Upper lobe of right lung (tissue), 1 donor: ENCODE data around the gene ALCAM. TPM values are rescaled to one million over a fixed set of nuclear protein-coding genes. Genes with fewer than 3 reads are reported as not detected.

Experiments used
- ATAC-seq: fragments of 200-7000 bp; cut with Tn5 transposase; one replicate; pipeline ENCODE4 v1.9.1; 2020; ENCODE audit warnings: mild to moderate bottlenecking, moderate library complexity
- DNase-seq: peaks from one replicate; pipeline ENCODE4 v3.0.0-alpha.2; 2020
- H3K27ac ChIP-seq: fragments of 200-600 bp; one replicate; pipeline ENCODE4 v1.8.0; 2022
- H3K27me3 ChIP-seq: fragments of 200-600 bp; one replicate; pipeline ENCODE4 v1.8.0; 2022; ENCODE audit warnings: mild to moderate bottlenecking
- H3K36me3 ChIP-seq: fragments of 200-600 bp; one replicate; pipeline ENCODE4 v1.8.0; 2022
- H3K4me1 ChIP-seq: fragments of 200-600 bp; one replicate; pipeline ENCODE4 v1.8.0; 2022
- H3K4me3 ChIP-seq: fragments of 200-600 bp; one replicate; pipeline ENCODE4 v1.8.0; 2022; ENCODE audit warnings: mild to moderate bottlenecking
- H3K9me3 ChIP-seq: fragments of 200-600 bp; one replicate; pipeline ENCODE4 v1.8.0; 2022
- intact Hi-C: fragments of 100-400 bp; cut with DNase I; formaldehyde crosslinking; loops from one replicate; pipeline ENCODE4 v1.11.0; 2022
- total RNA-seq: library from RNA; stranded (reverse); fragmentation: NEBNext Ultra II Directional; extraction: Animal tissue kit (Norgen Biotek cat#: 25700); gene quantifications from one replicate; pipeline ENCODE4 v1.2.1, GENCODE V29; 2021
- TF ChIP-seq, protein P1 (sequence below): fragments of 200-600 bp; IDR thresholded peaks from one replicate; pipeline ENCODE4 v1.8.0; 2022; ENCODE audit warnings: antibody characterized with exemption
- donor health status: DM: no; HTN: yes; CAD: no; lungs with severe emphysema.

ALCAM gene
- total RNA-seq, 1 donor from 2014 or later, result 202 TPM

DNA sequence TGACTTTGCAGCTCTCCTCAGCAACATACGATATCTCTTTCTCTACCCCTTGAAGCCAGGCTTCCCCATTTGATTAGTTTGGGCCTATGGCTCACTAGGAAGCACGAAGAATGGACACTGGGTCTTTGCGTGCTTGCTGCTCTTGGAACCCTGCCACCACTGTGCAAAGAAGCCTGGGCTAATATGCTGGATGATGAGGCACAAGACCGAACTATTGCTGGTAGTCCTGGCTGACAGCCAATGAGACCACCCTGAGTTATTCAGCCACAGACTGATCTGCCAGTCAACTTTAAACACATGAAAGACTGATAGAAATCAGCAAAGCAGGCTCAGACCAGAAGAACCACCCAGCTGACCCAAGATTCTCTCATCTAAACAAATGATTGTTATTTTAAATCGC lies 251.8 kb downstream of the ALCAM start:
- ATAC-seq (no peak), DNase-seq (no peak)
- Histone ChIP-seq H3K27ac (no peak overlapping the region), H3K36me3 (no peaks in the 10 kb centered on the region), H3K4me1 (no peaks in the 10 kb centered on the region), H3K9me3 (no peaks in the 10 kb centered on the region), H3K27me3 (no peaks in the 10 kb centered on the region), H3K4me3 (no peak overlapping the region)
- intact Hi-C loops, result no loop called here
- TF ChIP-seq, protein P1, sequence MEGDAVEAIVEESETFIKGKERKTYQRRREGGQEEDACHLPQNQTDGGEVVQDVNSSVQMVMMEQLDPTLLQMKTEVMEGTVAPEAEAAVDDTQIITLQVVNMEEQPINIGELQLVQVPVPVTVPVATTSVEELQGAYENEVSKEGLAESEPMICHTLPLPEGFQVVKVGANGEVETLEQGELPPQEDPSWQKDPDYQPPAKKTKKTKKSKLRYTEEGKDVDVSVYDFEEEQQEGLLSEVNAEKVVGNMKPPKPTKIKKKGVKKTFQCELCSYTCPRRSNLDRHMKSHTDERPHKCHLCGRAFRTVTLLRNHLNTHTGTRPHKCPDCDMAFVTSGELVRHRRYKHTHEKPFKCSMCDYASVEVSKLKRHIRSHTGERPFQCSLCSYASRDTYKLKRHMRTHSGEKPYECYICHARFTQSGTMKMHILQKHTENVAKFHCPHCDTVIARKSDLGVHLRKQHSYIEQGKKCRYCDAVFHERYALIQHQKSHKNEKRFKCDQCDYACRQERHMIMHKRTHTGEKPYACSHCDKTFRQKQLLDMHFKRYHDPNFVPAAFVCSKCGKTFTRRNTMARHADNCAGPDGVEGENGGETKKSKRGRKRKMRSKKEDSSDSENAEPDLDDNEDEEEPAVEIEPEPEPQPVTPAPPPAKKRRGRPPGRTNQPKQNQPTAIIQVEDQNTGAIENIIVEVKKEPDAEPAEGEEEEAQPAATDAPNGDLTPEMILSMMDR, result no peak

DNA sequence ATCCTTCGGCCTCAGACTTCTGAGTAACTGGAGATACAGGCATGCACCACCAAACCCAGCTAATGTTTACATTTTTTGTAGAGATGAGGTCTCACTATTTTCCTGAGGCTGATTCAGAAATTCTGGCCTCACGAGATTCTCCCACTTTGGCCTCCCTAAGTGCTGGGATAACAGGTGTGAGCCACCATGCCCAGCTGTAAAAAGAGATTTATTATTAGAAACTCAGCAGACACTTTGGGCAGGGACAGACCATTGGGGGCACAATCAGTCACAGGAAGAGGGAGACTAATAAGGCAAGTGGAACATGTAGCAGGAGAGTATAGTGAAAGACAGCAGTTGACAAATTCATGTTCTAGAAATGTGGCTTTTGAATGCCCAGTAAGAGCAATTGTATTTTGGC lies 252.9 kb downstream of the ALCAM start:
- DNase-seq (no peak), ATAC-seq (no peak)
- no peak overlapping the region for H3K4me3 ChIP-seq
- H3K9me3 ChIP-seq, result no peaks in the 10 kb centered on the region
- H3K27me3 ChIP-seq, result no peaks in the 10 kb centered on the region
- H3K4me1 ChIP-seq, result no peaks in the 10 kb centered on the region
- TF ChIP-seq, protein P1, result no peak
- intact Hi-C loops, result no loop called here
- no peak overlapping the region for H3K27ac ChIP-seq
- H3K36me3 ChIP-seq, result no peaks in the 10 kb centered on the region

DNA sequence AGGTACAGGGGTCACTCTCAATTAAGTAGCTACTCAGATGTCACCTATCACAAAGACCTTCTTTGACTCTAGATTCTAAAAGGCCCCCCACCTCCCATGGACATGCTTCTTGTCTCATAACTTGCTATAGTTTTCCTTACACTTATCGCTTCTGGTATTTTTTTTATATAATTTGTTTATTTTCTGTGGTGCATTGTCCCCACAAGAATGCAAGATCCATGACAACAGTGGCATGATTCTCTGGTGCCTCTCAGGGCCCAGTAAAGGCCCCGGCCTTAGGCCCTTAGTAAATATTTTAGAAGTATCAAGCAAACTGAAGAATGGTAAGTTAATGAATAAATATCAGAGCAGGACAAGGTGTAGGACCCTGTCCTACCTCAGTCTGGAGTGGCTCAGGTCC lies 253.5 kb downstream of the ALCAM start:
- no peaks in the 10 kb centered on the region for H3K9me3 ChIP-seq
- H3K27ac ChIP-seq, result no peak overlapping the region
- no peaks in the 10 kb centered on the region for H3K27me3 ChIP-seq
- no peaks in the 10 kb centered on the region for H3K4me1 ChIP-seq
- intact Hi-C loops, result no loop called here
- TF ChIP-seq, protein P1, result no peak
- DNase-seq (no peak), ATAC-seq (no peak)
- no peak overlapping the region for H3K4me3 ChIP-seq
- H3K36me3 ChIP-seq, result no peaks in the 10 kb centered on the region

DNA sequence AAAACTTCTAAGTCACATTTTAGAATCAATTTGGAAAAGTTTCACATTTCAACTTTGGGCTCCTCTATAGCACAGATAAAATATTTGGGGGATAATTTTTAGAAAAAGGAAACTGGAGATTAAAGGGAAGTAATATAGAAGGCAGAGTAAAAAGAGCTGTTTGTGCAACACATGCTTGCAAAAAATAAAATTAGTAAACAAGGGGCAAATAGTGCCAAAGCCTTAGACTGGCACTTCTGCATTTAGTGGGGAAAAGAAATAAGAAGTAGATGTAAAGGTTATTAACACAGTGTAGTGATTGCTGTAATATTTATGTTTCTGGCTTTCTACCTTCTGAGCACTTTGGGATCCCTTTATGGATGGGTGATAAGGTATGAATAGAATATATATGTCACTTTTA lies 255.5 kb downstream of the ALCAM start:
- DNase-seq (no peak), ATAC-seq (peak; percentile 43)
- Histone ChIP-seq H3K36me3 (no peaks in the 10 kb centered on the region), H3K27ac (no peak overlapping the region), H3K4me1 (no peaks in the 10 kb centered on the region), H3K27me3 (no peaks in the 10 kb centered on the region), H3K9me3 (no peaks in the 10 kb centered on the region), H3K4me3 (no peak overlapping the region)
- TF ChIP-seq, protein P1, result no peak
- intact Hi-C loops, result no loop called here
